ENCODE data around the gene RBMS1.

- TF ChIP-seq REST (IDR thresholded peaks at IDR 0.05; ENCODE audit: insufficient replicate concordance, low read depth): no peak
- no peak for TF ChIP-seq CTCF (IDR thresholded peaks at IDR 0.05; ENCODE audit: insufficient read depth, low read length)
- no peak for TF ChIP-seq GABPA (IDR thresholded peaks at IDR 0.05; ENCODE audit: low read depth)
- no peak for TF ChIP-seq POLR2AphosphoS5 (IDR thresholded peaks at IDR 0.05; ENCODE audit: low read depth)
- no peak for TF ChIP-seq SPI1 (IDR thresholded peaks at IDR 0.05; ENCODE audit: borderline replicate concordance, low read depth)
Measured at GRCh38 chr2:160264308-160264707, 229.3 kb downstream of the RBMS1 start.

Data from HL-60 (cell line).